Posterior vena cava (tissue), 2 donors: ENCODE data around the gene ZC3H12A. TPM values are rescaled to one million over a fixed set of nuclear protein-coding genes. Genes with fewer than 3 reads are reported as not detected.

Source experiments
- DNase-seq: peaks from one replicate; pipeline ENCODE4 v3.0.0-alpha.2; 2020; ENCODE audit warnings: low spot score
- intact Hi-C, 2 donors: fragments of 100-400 bp; cut with DNase I; formaldehyde crosslinking; loops; one replicate each; pipeline versions ENCODE4 v1.14.1 to v1.14.2; 2022 to 2023
- long read RNA-seq, 2 donors: library from polyadenylated mRNA; unstranded; transcript quantifications; one replicate each; pipeline ENCODE4 v2.0.0, GENCODE V29; 2020 to 2021
- total RNA-seq, 2 donors: library from RNA; stranded (reverse); fragmentation: NEBNext Ultra II Directional; extraction: Animal tissue kit (Norgen Biotek cat#: 25700); gene quantifications; one replicate each; pipeline ENCODE4 v1.2.1, GENCODE V29; 2021
- donor health status: DM: yes; HTN: yes; CAD: no.
- donor health status: DM: yes; HTN: yes; CAD: no.

The ZC3H12A gene
- total RNA-seq: 10 to 100 TPM in 1 of 2 donors, 1 to 10 TPM in 1; 7.7 to 18.4 TPM
- long read RNA-seq, donor 1: 0 reads
- long read RNA-seq, donor 2, transcript ZC3H12A-201 (6 exons, 2,684 nt): major isoform, 11 of 16 reads
- long read RNA-seq, donor 2, partial matches to known transcripts: 1 of 16 reads
- long read RNA-seq, donor 2, other reads (novel, unspliced or antisense): 4 of 16 reads

- intact Hi-C loops: loop anchor here in 1 of 2 donors (5.0 kb wide), 1 partner anchor 1317 kb away; the partner anchor contains the start of gene MAP7D1
These were observed at the start of gene ZC3H12A for GRCh38 chr1:37474046-37474696. TSS of gene ZC3H12A (plus strand) at chr1:37474580. CDS start at chr1:37475497, 917 bp downstream.

GRCh38 chr1:37425221-37425620 lies 49.2 kb upstream of the ZC3H12A start:
- intact Hi-C loops: no loop called here

More at GRCh38 chr1:37474046-37474696, at the start of gene ZC3H12A:
- DNase-seq: peak; percentile 98

GRCh38 chr1:37429029-37429428 lies 45.4 kb upstream of the ZC3H12A start:
- DNase-seq: peak; percentile 57
- intact Hi-C loops: no loop called here

More at GRCh38 chr1:37425221-37425620, 49.2 kb upstream of the ZC3H12A start:
- DNase-seq: peak; percentile 7

GRCh38 chr1:37430103-37430985 lies 44.0 kb upstream of the ZC3H12A start:
- peak; percentile 52 for DNase-seq
- intact Hi-C loops: loop anchor here (10.0 kb wide), 1 partner anchor 856 kb away; no protein-coding TSS in a partner anchor

- intact Hi-C loops: loop anchor here (10.0 kb wide), 1 partner anchor 858 kb away; no protein-coding TSS in a partner anchor
- peak; percentile 46 for DNase-seq
These were observed 41.7 kb upstream of the ZC3H12A start for GRCh38 chr1:37432716-37433115.

- DNase-seq: peak; percentile 49
- intact Hi-C loops: loop anchor here (10.0 kb wide), 1 partner anchor 858 kb away; no protein-coding TSS in a partner anchor
These were observed 41.2 kb upstream of the ZC3H12A start for GRCh38 chr1:37433171-37433570.

- intact Hi-C loops: loop anchor here (10.0 kb wide), 1 partner anchor 860 kb away; no protein-coding TSS in a partner anchor
- DNase-seq: peak; percentile 91
These were observed 39.8 kb upstream of the ZC3H12A start for GRCh38 chr1:37434292-37435225.

- DNase-seq: no peak
- intact Hi-C loops: loop anchor here (10.0 kb wide), 1 partner anchor 862 kb away; no protein-coding TSS in a partner anchor
These were observed 37.3 kb upstream of the ZC3H12A start for GRCh38 chr1:37437087-37437486.

- intact Hi-C loops: loop anchor here (10.0 kb wide), 1 partner anchor 863 kb away; no protein-coding TSS in a partner anchor
- no peak for DNase-seq
These were observed 36.1 kb upstream of the ZC3H12A start for GRCh38 chr1:37438037-37438868.

GRCh38 chr1:37438869-37439343 lies 35.5 kb upstream of the ZC3H12A start:
- intact Hi-C loops: loop anchor here (10.0 kb wide), 1 partner anchor 864 kb away; no protein-coding TSS in a partner anchor
- DNase-seq: no peak

GRCh38 chr1:37439349-37439995 lies 34.9 kb upstream of the ZC3H12A start:
- intact Hi-C loops: loop anchor here (10.0 kb wide), 1 partner anchor 865 kb away; no protein-coding TSS in a partner anchor

GRCh38 chr1:37441490-37441889 lies 32.9 kb upstream of the ZC3H12A start:
- intact Hi-C loops: no loop called here
- no peak for DNase-seq

More at GRCh38 chr1:37439349-37439995, 34.9 kb upstream of the ZC3H12A start:
- no peak for DNase-seq

GRCh38 chr1:37442139-37442538 lies 32.2 kb upstream of the ZC3H12A start:
- DNase-seq: no peak
- intact Hi-C loops: no loop called here

- DNase-seq: no peak
- intact Hi-C loops: no loop called here
These were observed 31.7 kb upstream of the ZC3H12A start for GRCh38 chr1:37442644-37443043.

- no peak for DNase-seq
- intact Hi-C loops: no loop called here
These were observed 27.5 kb upstream of the ZC3H12A start for GRCh38 chr1:37446874-37447273.

GRCh38 chr1:37448185-37448584 lies 26.2 kb upstream of the ZC3H12A start:
- intact Hi-C loops: no loop called here
- peak; percentile 51 for DNase-seq
